Activated T-cell treated with anti-CD3 and anti-CD28 coated beads, Interleukin-2, amount 50 U/mL, for 1 hour (primary cell): ENCODE measurements around the gene MAPK4.

Experiments
- DNase-seq: peaks from one replicate; pipeline ENCODE4 v3.0.0-alpha.2; 2020

Gene MAPK4

GRCh38 chr18:50726960-50727589, 167.2 kb downstream of the MAPK4 start:
- DNase-seq = no peak

GRCh38 chr18:50727721-50728471, 168.0 kb downstream of the MAPK4 start:
- no peak for DNase-seq

GRCh38 chr18:50729376-50729775, 169.5 kb downstream of the MAPK4 start:
- no peak for DNase-seq

GRCh38 chr18:50729986-50730385, 170.1 kb downstream of the MAPK4 start:
- DNase-seq = no peak

GRCh38 chr18:50734342-50734741, 174.5 kb downstream of the MAPK4 start:
- DNase-seq = no peak

- no peak for DNase-seq
These were observed 175.0 kb downstream of the MAPK4 start for GRCh38 chr18:50734886-50735285.

- no peak for DNase-seq
These were observed 177.2 kb downstream of the MAPK4 start for GRCh38 chr18:50737127-50737526.

- DNase-seq = no peak
These were observed 178.3 kb downstream of the MAPK4 start for GRCh38 chr18:50738098-50738757.

- DNase-seq = no peak
These were observed 183.1 kb downstream of the MAPK4 start for GRCh38 chr18:50742952-50743351.

- DNase-seq = no peak
These were observed 184.4 kb downstream of the MAPK4 start for GRCh38 chr18:50744253-50744652.

GRCh38 chr18:50745945-50746344, 186.1 kb downstream of the MAPK4 start:
- no peak for DNase-seq

- no peak for DNase-seq
These were observed 188.0 kb downstream of the MAPK4 start for GRCh38 chr18:50747849-50748242.

GRCh38 chr18:50748243-50749229, 188.6 kb downstream of the MAPK4 start:
- DNase-seq = no peak

- no peak for DNase-seq
These were observed 189.5 kb downstream of the MAPK4 start for GRCh38 chr18:50749421-50749820.

GRCh38 chr18:50749945-50750344, 190.1 kb downstream of the MAPK4 start:
- DNase-seq = no peak

- no peak for DNase-seq
These were observed 190.7 kb downstream of the MAPK4 start for GRCh38 chr18:50750546-50750945.

- DNase-seq = no peak
These were observed 191.6 kb downstream of the MAPK4 start for GRCh38 chr18:50751490-50751889.

- DNase-seq = no peak
These were observed 192.1 kb downstream of the MAPK4 start for GRCh38 chr18:50751947-50752346.

GRCh38 chr18:50753311-50753710, 193.4 kb downstream of the MAPK4 start:
- no peak for DNase-seq

- no peak for DNase-seq
These were observed 194.4 kb downstream of the MAPK4 start for GRCh38 chr18:50754297-50754696.

- no peak for DNase-seq
These were observed 197.5 kb downstream of the MAPK4 start for GRCh38 chr18:50757358-50757757.

- no peak for DNase-seq
These were observed 209.6 kb downstream of the MAPK4 start for GRCh38 chr18:50769463-50769862.

- DNase-seq = no peak
These were observed 215.3 kb downstream of the MAPK4 start for GRCh38 chr18:50775207-50775606.
